ENCODE measurements around the gene RARS2.
"Not testable (repeated sequence)": the region's sequence is repeated elsewhere in the genome, so short reads cannot be mapped to it uniquely, and the experiment has no call there.

The RARS2 gene

DNA sequence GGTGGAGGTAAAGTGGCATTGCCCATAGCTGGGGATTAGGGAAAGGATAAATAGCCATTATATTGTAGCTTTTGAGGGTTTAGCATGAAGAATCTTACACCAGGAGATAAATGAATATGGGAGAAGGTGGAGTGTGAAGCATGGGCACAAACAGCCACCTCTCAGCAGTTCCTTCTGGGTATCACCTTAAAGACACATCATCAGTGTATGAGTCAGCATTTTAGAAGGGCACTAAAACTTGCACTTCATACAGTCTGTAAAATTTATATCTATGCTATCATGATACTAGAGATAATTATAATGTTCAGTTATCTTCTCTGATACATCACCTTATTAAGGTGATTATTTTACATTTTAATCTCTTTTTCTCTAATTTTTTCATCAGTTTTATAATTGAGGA is 91.7 kb downstream of the RARS2 start:
- DNase-seq (ENCODE audit: low read depth): no peak

DNA sequence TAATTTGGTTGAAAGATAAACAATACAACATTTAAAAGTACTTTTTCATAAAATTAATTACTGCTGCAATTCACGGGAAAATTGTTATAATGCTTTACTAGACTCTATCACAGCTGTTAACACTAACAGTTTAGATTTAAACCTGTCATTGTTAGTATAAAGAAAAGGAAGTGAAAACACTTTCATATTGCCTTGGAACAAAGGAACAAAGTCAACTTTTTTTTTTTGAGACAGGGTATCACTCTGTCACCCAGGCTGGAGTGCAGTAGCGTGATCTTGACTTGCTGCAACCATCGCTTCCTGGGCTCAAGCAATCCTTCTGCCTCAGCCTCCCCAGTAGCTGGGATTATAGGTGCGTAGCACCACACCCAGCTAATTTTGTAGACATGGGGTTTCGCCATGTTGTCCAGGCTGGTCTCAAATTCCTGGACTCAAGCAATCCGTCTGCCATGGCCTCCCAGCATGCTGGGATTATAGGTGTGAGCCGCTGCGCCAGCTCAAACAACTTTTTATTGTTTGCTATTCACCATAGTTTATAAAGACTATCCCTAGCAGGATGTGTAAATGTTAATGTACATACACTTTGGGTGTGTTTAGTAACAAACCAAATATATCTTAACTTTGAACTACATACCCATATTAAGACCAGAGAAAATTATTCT is 94.9 kb downstream of the RARS2 start:
- DNase-seq (ENCODE audit: low read depth): no peak

DNA sequence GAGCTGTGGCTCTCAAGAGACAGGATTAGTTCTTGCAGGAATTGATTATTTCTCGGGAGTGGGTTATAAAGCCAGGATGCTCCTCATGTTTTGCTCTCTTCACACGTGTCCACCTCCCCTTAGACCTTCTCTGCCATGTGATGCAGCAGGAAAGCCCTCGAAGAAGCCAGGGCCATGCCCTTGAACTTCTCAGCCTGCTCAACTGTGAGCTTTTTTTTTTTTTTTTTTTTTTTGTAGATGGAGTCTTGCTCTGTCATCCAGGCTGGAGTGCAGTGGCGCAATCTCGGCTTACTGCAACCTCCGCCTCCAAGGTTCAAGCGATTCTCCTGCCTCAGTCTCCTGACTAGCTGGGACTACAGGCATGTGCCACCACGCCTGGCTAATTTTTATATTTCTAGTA is 100.5 kb downstream of the RARS2 start:
- DNase-seq (ENCODE audit: low read depth): not testable (repeated sequence)

DNA sequence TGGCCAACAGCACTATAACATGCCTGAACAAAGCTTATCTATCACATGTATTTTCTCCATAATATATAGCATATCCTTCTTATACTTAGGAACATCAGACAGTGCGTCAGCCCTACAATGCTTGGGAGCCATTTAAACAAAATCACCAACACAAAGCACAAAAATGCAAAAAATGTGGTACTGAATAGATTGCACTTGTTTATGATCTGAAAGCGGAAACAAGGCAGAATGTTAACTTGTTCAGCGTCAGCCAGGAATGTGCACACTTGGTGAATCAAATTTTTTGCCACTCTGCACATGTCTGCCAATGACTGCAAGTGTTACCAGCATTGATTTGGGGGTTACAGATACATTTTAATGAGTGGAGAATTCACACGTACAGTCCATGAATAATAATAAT is 102.2 kb downstream of the RARS2 start:
- DNase-seq (ENCODE audit: low read depth): no peak

DNA sequence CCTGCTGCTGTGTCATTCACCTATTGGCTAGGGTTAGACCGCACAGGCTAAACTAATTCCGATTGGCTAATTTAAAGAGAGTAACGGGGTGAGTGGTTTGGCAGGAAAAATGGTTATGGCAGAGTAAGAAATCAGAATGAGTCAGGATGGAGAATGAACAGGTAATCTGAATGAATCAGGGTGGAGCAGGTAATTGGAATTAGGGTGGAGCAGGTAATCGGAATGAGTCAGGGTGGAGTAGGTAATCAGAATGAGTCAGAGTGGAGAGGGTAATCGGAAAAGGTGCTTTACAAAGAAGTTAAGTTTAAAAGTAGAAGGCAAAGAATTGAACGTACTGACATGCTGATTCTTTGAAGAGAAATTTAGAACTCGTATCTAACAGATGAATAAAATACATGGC is 105.3 kb downstream of the RARS2 start:
- no peak for DNase-seq (ENCODE audit: low read depth)

DNA sequence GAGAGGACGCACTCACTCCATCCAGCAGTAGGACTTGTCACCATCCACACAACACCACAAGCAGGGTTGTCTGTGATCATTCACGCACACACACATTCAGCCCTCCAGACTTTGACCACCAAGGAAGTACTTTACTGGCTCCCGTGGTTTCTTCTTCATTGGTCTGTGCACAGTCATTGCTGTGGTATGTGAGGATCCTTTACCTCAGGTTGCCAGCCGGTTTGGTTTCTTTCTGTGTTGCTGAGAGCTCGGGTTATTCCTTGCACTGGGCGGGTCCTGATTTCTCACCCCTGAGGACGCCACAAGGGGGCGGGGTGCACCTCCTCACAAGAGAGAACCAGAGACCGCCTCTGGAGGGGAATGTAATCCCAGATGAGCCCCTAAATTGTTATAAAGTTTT is 105.9 kb downstream of the RARS2 start:
- no peak for DNase-seq (ENCODE audit: low read depth)

DNA sequence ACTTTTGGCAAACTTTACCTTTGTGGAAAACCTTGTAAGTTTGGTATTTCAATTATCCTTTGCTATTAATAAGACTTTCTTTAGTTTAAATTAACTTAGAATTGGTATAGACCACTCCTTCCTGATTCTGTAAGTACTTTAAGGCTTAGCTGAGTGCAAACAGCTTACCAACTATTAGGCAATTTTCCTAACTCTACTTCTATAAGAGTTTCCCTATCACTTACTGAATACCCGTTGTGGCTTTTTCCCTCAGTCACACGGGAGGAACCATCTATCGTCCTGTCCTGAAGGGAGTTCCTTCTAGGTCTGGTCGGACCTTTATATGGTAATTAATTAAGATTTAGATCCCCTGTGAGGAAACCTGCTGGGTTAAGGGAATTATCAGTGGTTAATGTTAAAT is 107.4 kb downstream of the RARS2 start:
- DNase-seq (ENCODE audit: low read depth): no peak

DNA sequence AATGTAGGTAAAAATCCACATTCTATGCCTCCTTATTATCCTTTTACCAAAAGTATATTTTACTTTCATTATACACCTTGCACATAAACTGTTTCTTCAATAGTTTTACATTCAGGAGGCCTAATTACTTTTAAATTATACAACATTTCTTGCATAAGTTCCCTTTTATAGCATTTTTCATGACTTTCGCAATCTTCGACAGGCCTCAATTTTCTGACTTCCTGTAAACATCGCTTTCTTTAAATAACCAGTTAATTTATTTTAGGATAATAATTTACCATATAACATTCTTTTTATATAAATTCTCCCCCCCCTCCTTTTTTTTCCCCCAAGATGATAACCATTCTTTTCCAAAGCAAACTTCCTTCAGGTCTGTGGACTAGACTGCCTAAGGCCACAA is 107.9 kb downstream of the RARS2 start:
- no peak for DNase-seq (ENCODE audit: low read depth)

DNA sequence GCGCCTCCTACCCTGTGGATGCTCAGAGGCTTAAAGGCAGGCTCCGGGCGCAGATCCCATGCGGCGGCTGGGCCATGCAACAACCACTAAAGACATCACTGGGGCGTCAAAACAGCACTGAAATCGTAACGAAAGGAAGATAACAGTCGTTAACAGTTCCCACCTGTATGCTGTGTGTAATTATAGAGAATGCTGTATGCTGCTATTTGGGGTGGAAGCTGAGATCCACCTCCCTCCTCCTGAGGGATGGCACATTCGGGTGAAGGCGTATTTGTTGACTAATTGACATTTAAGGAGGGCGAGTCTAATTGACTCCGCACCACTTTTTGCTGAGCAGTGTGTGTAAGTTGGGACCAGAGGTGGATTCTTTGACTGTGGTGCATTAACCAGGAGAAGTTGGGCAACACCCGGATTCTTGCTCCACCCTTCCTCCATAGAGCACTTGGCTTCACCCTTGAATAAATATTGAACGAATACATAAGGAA is 116.3 kb downstream of the RARS2 start:
- no peak for DNase-seq (ENCODE audit: low read depth)

DNA sequence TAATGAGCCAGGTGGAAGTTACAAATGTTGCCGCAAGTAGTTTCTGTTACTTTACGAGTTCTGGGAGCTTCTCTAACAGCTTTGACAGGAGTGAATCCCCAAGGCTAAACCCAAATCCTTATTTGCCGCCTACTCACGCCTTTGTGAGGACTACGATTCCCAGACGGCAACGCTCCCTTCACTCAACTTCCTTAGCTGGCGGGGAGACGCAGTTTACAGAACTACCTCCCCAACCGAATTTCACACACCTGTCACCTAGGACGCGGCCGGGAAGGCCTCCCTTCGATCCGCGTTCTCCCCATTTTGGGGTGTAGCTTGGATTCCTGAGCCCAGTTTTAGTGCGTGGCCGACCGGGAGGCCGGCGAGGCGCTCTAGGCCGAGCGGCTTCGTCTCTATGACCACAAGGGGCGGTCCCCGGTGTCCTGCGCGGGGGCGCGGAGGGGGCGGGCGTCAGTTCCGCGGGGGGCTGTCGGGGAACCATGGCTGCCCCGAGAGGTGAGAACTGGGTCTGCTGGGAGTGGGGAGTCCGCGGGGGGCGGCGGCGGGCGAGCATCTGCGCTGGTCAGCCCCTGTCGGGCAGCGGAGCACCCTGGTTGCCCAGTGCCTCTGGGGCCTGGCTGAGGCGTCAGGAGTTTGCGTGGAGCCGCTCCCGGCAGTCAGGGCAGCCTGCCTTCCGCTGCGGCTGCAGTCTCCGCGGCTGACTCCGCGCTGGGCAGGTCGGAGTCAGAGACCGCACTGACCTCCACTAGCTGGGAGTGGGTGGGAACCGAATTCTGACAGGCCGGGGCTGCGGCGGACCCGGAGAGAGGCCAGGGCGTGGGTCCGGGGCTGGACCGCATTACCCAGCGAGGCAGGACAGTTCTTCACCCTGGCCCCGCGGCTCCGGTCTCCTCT is 117.0 kb downstream of the RARS2 start, which contains the start of gene SLC35A1:
SLC35A1 (plus strand) TSS at position 450 of the 894 bp plus-strand sequence; CDS start at position 480, 30 bp downstream.
- peak; percentile 80 for DNase-seq (ENCODE audit: low read depth)

DNA sequence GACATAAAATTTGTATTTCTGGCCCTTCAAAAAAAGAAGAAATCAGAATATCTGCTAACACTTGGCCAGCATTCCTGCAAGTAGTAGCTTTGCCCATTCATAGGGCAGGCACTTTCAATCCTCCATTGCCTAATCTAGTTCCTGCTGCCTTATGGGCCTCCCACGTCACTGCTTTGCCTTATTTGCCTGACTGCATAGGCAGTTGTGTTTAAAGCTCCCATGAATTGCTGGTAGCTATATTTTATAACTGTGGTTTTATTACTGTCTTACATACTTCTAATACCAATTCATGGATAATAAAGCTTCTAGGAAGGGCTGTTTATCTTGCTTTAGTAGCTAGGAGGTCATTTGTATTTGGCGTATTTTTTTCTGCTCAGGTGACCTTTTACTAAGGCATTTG is 124.7 kb downstream of the RARS2 start:
- no peak for DNase-seq (ENCODE audit: low read depth)
